Measurements from ENCODE around the gene PANK2. TPM values are rescaled to one million over a fixed set of nuclear protein-coding genes. Genes with fewer than 3 reads are reported as not detected.
"Not testable (repeated sequence)": the region's sequence is repeated elsewhere in the genome, so short reads cannot be mapped to it uniquely, and the experiment has no call there.

Gene PANK2
- total RNA-seq, 1 donor from 2014 or later: 17.4 TPM

GRCh38 chr20:3896853-3897583, 7.8 kb downstream of the PANK2 start:
- intact Hi-C loops (cut with micrococcal nuclease): loop anchor here (10.0 kb wide), 1 partner anchor 168 kb away; no protein-coding TSS in a partner anchor
- no peak for ATAC-seq
- DNase-seq: no peak

- not testable (repeated sequence) for ATAC-seq, DNase-seq
- intact Hi-C loops (cut with micrococcal nuclease): loop anchor here (10.0 kb wide), 1 partner anchor 167 kb away; no protein-coding TSS in a partner anchor
Observed at GRCh38 chr20:3898181-3898580, 9.0 kb downstream of the PANK2 start.

- ATAC-seq: no peak
- intact Hi-C loops (cut with micrococcal nuclease): loop anchor here (10.0 kb wide), 1 partner anchor 166 kb away; no protein-coding TSS in a partner anchor
- DNase-seq: no peak
Observed at GRCh38 chr20:3898639-3899038, 9.5 kb downstream of the PANK2 start.

DNA sequence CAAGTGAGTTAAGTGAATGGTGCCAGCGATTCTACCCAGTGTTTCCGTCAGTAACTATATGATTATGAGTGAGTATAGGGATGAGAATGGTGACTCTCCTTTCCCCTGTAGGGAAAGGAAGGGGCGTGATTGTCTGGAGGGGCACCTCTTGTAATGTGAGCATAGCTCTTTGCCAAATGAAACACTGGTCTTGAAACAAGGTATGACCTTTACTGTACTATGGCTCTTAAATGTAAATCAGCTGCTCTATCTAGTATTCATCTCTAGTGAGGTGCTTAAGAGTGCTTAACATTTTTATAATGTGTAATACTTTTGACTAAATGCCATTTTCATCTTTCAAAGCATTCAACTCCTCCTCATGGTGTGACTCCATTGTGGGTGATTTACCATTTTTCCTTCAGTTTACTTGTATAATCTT, 11.0 kb downstream of the PANK2 start:
- no peak for DNase-seq
- ATAC-seq: peak; percentile 11
- intact Hi-C loops (cut with micrococcal nuclease): no loop called here

DNA sequence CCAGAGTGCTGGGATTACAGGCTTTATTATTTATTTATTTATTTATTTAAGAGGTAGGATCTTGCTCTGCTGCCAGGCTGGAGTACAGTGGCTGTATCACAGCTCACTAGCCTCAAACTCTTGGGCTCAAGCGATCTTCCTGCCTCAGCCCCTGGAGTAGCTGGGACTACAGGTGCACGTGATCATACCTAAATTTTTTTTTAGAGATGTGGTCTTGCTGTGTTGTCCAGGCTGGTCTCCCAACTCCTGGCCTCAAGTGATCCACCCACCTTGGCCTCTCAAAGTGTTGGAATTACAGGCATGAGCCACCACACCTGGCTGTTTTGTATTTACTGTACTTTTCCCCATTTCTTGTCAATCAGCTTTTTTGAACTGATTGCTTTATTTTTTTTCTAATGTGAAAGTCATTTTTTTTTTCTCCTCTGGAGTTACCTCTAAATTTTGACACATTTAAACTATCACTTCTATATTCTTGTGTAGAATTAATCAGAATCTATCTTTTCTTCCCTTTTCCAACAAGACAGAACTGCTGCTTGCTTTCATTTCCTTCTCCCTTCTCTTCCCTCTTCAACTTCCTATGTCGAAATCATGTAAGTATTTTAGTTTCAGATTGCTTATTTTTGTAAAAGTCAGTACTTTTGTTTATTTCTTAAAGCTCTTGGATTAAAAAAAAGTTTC, 12.0 kb downstream of the PANK2 start:
- peak; percentile 25 for ATAC-seq
- no peak for DNase-seq
- intact Hi-C loops (cut with micrococcal nuclease): no loop called here

DNA sequence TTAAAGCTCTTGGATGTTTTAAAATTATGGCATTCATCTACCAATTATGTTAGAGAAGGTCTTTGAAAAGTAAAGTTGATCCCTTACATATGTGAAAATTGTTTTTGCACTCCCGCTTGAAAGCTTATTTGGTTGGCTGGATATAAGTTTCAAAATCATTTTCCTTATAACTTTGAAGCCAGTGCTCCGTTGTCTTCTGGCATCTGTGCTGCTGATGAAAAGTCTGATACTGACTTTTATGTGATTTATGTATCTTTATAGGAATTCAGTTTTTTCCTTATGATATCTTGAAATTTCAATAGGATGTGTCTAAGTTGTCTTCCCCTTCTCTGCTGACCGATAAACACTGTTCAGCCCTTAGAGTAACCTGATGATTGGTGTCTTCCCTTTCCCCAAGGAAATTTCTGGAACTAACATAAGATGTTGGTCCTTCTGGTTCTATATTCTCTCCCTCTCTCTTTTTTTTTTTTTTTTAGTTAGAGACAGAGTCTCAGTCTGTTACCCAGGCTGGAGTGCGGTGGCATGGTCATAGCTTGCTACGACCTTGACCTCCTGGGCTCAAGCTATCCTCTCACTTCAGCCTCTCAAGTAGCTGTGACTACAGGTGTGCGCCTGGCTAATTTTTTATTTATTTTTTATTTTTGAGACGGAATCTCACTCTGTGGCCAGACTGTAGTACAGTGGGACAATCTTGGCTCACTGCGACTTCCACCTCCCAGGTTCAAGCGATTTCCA, 12.7 kb downstream of the PANK2 start:
- no peak for DNase-seq
- intact Hi-C loops (cut with micrococcal nuclease): no loop called here
- no peak for ATAC-seq

DNA sequence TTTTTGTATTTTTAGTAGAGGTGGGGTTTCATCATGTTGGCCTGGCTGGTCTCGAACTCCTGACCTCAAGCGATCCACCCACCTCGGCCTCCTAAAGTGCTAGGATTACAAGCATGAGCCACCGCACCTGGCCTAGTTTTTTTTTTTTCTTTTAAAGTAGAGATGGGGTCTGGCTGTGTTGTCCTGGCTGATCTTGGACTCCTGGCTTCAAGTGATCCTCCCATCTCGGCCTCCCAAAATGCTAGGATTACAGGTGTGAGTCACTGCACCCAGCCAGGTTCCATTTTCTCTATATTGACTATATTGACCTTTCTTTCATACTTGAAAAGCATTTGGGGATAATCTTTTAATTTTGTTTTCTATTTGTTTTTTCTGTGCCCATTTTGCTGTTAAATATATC, 13.3 kb downstream of the PANK2 start:
- ATAC-seq (no peak), DNase-seq (no peak)
- intact Hi-C loops (cut with micrococcal nuclease): no loop called here

DNA sequence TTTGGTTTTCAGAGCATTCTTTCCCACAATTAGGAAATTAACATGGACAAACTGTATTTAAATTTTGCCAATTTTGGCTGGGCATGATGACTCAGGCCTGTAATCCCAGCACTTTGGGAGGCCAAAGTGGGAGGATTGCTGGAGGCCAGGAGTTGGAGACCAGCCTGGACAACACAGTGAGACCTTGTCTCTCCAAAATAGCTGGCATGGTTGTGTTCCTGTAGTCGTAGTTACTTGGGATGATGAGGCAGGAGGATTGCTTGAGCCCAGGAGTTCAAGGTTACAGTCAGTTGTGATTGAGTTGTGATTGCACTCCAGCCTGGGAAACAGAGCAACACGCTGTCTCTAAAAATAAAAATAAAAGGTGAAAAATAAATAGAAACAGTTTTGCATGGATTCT, 15.0 kb downstream of the PANK2 start:
- no peak for ATAC-seq
- DNase-seq: no peak
- intact Hi-C loops (cut with micrococcal nuclease): no loop called here

GRCh38 chr20:3904857-3905256, 15.7 kb downstream of the PANK2 start:
- DNase-seq (no peak), ATAC-seq (no peak)
- intact Hi-C loops (cut with micrococcal nuclease): no loop called here

DNA sequence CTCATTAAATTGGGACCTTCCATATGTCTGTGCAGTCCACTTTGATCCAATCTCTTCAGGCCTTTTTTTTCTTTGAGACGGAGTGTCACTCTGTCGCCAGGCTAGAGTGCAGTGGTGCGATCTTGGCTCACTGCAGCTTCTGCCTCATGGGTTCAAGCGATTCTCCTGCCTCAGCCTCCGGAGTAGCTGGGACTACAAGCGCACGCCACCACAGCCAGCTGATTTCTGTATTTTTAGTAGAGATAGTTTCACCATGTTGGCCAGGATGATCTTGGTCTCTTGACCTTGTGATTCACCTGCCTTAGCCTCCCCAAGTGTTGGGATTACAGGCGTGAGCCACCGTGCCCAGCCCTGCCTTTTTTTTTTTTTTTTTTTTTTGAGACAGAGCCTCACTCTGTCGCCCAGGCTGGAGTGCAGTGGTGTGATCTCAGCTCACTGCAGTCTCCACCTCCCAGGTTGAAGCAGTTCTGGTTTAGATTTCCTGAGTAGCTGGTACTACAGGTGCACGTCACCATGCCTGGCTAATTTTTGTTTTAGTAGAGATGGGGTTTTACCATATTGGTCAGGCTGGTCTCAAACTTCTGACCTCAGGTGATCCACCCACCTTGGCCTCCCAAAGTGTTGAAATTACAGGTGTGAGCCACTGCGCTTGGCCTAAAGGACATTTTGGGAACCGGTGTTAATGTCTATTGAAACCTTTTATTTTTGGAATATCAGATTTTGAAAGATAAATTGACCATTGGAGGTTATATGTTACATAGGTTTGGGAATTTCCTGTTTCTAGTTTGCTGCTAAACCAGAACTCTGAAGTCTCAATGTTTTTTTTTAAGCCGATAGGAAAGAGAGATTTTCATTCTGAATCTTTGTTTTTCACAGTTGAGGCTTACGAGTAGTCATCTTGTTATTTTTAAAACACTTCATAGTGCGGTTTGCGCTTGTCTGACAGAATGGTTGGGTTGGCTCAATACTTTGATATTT, 17.8 kb downstream of the PANK2 start:
- intact Hi-C loops (cut with micrococcal nuclease); DNase-seq; ATAC-seq: not testable (repeated sequence)

DNA sequence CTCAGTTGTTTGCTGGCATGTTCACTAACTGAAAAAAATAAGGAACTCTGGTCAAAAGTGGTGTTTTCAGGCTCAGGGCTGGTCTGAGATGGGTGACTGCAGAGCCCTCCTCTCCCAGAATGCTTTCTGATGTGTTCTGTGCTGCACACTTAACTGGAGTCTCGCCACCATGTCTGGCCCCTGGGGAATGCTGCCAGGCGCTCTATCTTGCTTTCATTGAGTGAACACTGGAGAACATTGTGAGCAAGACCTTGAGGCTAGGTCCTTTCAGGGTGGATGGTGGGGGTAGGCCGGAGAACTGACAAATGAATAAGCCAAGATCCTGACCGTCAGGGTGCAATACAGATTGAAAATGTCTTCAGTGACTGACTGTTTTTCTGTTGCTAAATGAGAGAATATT, 19.5 kb downstream of the PANK2 start:
- DNase-seq: peak; percentile 81
- intact Hi-C loops (cut with micrococcal nuclease): no loop called here
- ATAC-seq: peak; percentile 92

DNA sequence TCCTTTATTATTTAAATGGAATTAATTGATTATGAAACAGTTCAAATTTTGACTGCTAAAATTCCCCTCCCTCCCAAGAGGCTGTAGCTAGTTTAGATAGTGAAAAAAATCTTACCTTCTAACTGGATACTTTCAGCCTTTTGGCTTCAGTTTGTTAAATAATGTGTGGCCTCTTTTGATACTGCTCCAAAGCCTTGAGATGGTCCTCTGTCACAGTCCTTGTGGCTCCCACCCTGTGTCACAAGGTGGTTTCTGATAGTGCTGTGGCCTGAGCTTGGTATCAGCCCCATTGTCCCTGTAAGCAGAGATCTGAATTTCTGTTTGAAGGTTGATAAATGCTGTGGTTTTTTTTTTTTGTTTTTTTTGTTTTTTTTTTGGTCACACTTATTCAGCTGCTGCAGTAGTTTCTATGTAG, 20.8 kb downstream of the PANK2 start:
- intact Hi-C loops (cut with micrococcal nuclease): no loop called here
- DNase-seq (no peak), ATAC-seq (no peak)

DNA sequence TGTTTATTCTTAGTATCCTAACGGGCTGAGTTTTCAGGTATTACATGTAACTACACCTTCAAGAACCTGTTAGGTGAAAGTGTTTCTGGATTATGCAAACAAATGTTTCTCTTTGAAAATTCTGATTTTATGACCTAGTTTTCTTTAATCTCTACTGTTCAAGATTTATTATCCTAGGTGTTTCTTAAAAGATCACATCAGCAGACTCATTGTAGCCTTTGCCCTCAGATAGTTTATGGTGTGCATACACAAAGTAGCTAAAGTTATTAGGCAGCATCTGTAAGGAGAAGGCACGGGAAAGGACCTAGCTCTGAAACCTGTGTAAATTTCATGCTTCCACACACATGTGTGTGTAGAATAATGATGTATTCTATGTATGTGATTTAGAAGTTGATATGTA, 21.7 kb downstream of the PANK2 start:
- ATAC-seq (no peak), DNase-seq (no peak)
- intact Hi-C loops (cut with micrococcal nuclease): no loop called here

DNA sequence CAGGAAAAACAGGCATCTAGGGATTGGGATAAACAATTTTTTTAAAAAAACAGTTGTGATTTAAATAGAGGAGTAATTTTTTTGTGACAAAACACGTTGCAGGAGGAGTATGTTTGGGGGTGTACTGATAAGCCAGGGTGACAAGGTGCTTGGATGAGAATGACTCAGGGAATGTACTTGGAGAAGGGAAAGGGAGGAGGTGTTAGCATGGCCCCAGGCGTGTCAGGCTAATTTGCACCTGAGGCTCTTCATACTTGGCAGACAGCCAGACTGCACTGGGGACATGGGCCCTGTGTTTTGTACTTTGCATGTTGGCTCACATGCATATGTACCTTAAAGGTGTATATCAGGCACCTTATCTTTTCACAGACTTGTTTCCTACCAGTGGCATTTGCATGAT, 22.8 kb downstream of the PANK2 start:
- intact Hi-C loops (cut with micrococcal nuclease): no loop called here
- DNase-seq (no peak), ATAC-seq (peak; percentile 66)

DNA sequence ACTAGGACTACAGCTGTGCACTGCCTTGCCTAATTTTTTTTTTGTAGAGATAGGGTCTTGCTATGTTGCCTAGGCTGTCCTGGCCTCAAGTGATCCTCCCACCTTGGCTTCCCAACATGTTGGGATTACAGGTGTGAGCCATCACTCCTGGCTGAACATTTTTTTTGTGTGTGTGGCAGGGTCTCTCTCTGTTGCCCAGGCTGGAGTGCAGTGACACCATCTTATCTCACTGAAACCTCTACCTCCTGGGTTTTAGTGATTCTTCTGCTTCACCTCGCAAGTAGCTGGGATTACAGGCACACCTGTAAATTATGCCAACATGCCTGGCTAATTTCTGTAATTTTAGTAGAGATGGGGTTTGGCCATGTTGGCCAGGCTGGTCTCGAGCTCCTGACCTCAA, 25.3 kb downstream of the PANK2 start:
- intact Hi-C loops (cut with micrococcal nuclease): no loop called here
- no peak for DNase-seq
- ATAC-seq: no peak

- ATAC-seq (no peak), DNase-seq (no peak)
- intact Hi-C loops (cut with micrococcal nuclease): no loop called here
Observed at GRCh38 chr20:3915691-3916090, 26.5 kb downstream of the PANK2 start.

GRCh38 chr20:3916364-3916763, 27.2 kb downstream of the PANK2 start:
- ATAC-seq: no peak
- no peak for DNase-seq

GRCh38 chr20:3919352-3919751, 30.2 kb downstream of the PANK2 start:
- DNase-seq (no peak), ATAC-seq (no peak)
- intact Hi-C loops (cut with micrococcal nuclease): no loop called here

More at GRCh38 chr20:3916364-3916763, 27.2 kb downstream of the PANK2 start:
- intact Hi-C loops (cut with micrococcal nuclease): no loop called here

Data from left ventricle myocardium superior (tissue), 1 donor.